ENCODE results near the gene PBX1. TPM values are rescaled to one million over a fixed set of nuclear protein-coding genes. Genes with fewer than 3 reads are reported as not detected.
"Not testable (repeated sequence)": the region's sequence is repeated elsewhere in the genome, so short reads cannot be mapped to it uniquely, and the experiment has no call there.

The PBX1 gene
- total and polyA plus RNA-seq, 4 donors: 14.0 to 125 (median 40.0) TPM

GRCh38 chr1:164651351-164651951, 92.5 kb downstream of the PBX1 start:
- Histone ChIP-seq H3K27me3 (ENCODE audit: control insufficient read depth in 1 of 2, insufficient read depth in 2 of 2, low read length in 1 of 2) (no peaks in the 10 kb centered on the region), H3K4me3 (ENCODE audit: low read length in 2 of 2) (no peak overlapping the region), H3K27ac (ENCODE audit: low read depth in 1 of 2, low read length in 2 of 2) (no peak overlapping the region), H3K9me3 (ENCODE audit: control insufficient read depth, low read length) (no peaks in the 10 kb centered on the region), H3K36me3 (ENCODE audit: control insufficient read depth in 1 of 2, insufficient read depth in 2 of 2, low read length in 1 of 2) (no peaks in the 10 kb centered on the region), H3K4me1 (ENCODE audit: control insufficient read depth in 1 of 2, insufficient read depth in 2 of 2, low read length in 2 of 2) (peaks cover 2 to 3% of the 10 kb centered on the region in 2 donors)
- peak; percentile 28 for ATAC-seq (ENCODE audit: low FRiP score)
- intact Hi-C loops (cut with DNase I): no loop called here
- 69 to 73% methylated on average over 13 of the region's 13 CpGs for WGBS, 2 donors
- no peak for DNase-seq

GRCh38 chr1:164652969-164653368, 94.0 kb downstream of the PBX1 start:
- H3K4me1 ChIP-seq (ENCODE audit: control insufficient read depth in 1 of 2, insufficient read depth in 2 of 2, low read length in 2 of 2); H3K27ac ChIP-seq (ENCODE audit: low read depth in 1 of 2, low read length in 2 of 2); intact Hi-C loops (cut with DNase I); H3K36me3 ChIP-seq (ENCODE audit: control insufficient read depth in 1 of 2, insufficient read depth in 2 of 2, low read length in 1 of 2); H3K9me3 ChIP-seq (ENCODE audit: control insufficient read depth, low read length); H3K27me3 ChIP-seq (ENCODE audit: control insufficient read depth in 1 of 2, insufficient read depth in 2 of 2, low read length in 1 of 2); ATAC-seq (ENCODE audit: low FRiP score); DNase-seq; H3K4me3 ChIP-seq (ENCODE audit: low read length in 2 of 2): not testable (repeated sequence)
- WGBS, 2 donors: 95 to 96% methylated on average over 6 of the region's 6 CpGs

DNA sequence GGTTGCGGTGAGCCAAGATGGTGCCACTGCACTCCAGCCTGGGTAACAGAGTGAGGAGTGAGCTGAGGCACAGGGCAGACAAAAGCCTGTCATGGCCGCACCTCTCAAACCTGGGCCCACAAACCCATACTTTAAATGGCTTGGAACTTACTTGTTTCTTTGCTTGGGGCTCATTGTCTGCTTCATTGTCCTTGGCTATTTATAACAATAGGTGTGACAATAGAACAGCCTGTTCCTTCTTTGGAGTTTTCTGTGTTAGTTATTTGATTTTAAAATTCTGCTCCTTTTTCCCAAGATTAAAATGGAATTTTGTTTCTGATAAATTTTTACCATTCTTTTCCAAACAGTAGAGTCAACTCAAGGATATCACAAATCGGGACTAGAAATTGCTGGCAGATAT, 94.7 kb downstream of the PBX1 start:
- Histone ChIP-seq H3K36me3 (ENCODE audit: control insufficient read depth in 1 of 2, insufficient read depth in 2 of 2, low read length in 1 of 2) (no peaks in the 10 kb centered on the region), H3K4me3 (ENCODE audit: low read length in 2 of 2) (no peak overlapping the region), H3K27me3 (ENCODE audit: control insufficient read depth in 1 of 2, insufficient read depth in 2 of 2, low read length in 1 of 2) (no peaks in the 10 kb centered on the region), H3K9me3 (ENCODE audit: control insufficient read depth, low read length) (no peaks in the 10 kb centered on the region), H3K27ac (ENCODE audit: low read depth in 1 of 2, low read length in 2 of 2) (no peak overlapping the region), H3K4me1 (ENCODE audit: control insufficient read depth in 1 of 2, insufficient read depth in 2 of 2, low read length in 2 of 2) (peaks cover 0 to 2% of the 10 kb centered on the region in 2 donors)
- ATAC-seq (ENCODE audit: low FRiP score) (no peak), DNase-seq (no peak)
- WGBS, 2 donors: 76 to 78% methylated on average over 3 of the region's 3 CpGs
- intact Hi-C loops (cut with DNase I): no loop called here

DNA sequence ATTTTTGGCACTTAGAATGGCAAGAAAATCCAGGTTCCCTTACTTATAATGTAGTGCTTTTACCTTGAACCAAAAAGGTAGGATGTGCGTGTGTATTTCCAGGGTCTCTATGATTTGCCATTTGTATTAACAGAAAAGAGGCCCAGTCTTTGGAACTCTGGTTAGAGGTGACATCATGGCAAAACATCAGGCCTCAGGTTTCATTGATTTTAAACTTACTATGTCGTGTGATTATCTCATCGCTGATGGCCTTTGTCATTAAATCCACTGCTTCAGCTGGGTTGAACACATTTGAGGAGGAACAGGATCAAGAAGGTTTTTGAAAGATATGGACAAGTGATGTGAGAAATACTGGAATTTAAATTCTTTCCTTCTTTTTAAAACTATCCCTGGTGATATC, 95.2 kb downstream of the PBX1 start:
- Histone ChIP-seq H3K9me3 (ENCODE audit: control insufficient read depth, low read length) (no peaks in the 10 kb centered on the region), H3K36me3 (ENCODE audit: control insufficient read depth in 1 of 2, insufficient read depth in 2 of 2, low read length in 1 of 2) (no peaks in the 10 kb centered on the region), H3K27ac (ENCODE audit: low read depth in 1 of 2, low read length in 2 of 2) (no peak overlapping the region), H3K4me1 (ENCODE audit: control insufficient read depth in 1 of 2, insufficient read depth in 2 of 2, low read length in 2 of 2) (peaks cover 0 to 2% of the 10 kb centered on the region in 2 donors), H3K27me3 (ENCODE audit: control insufficient read depth in 1 of 2, insufficient read depth in 2 of 2, low read length in 1 of 2) (no peaks in the 10 kb centered on the region), H3K4me3 (ENCODE audit: low read length in 2 of 2) (no peak overlapping the region)
- 61% methylated on average over 3 of the region's 3 CpGs for WGBS, 2 donors
- intact Hi-C loops (cut with DNase I): no loop called here
- no peak for ATAC-seq (ENCODE audit: low FRiP score)
- DNase-seq: no peak

DNA sequence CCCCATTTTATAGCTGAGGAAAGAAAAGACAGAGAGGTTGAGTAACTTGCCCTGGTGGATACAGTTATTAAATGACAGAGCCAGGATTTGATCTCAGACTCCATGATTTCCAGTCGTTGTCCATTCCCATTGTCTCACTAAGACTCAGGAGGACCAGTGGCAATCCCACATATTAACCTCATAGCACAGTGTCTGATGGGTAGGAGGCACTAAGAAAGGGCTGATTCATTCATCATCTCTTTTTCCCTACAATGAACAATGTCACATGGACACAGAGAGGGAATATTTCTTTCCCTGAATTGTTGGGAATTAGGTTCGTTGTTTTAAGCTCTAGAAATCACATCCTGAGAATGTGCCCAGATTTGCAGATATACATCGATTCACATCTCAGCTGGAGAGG, 99.9 kb downstream of the PBX1 start:
- intact Hi-C loops (cut with DNase I): no loop called here
- WGBS, 2 donors: 42% methylated on average over 3 of the region's 3 CpGs
- DNase-seq (no peak), ATAC-seq (ENCODE audit: low FRiP score) (no peak)
- H3K4me1 ChIP-seq (ENCODE audit: control insufficient read depth in 1 of 2, insufficient read depth in 2 of 2, low read length in 2 of 2): peaks cover 0 to 2% of the 10 kb centered on the region in 2 donors
- H3K27me3 ChIP-seq (ENCODE audit: control insufficient read depth in 1 of 2, insufficient read depth in 2 of 2, low read length in 1 of 2): no peaks in the 10 kb centered on the region
- H3K36me3 ChIP-seq (ENCODE audit: control insufficient read depth in 1 of 2, insufficient read depth in 2 of 2, low read length in 1 of 2): no peaks in the 10 kb centered on the region
- no peak overlapping the region for H3K4me3 ChIP-seq (ENCODE audit: low read length in 2 of 2)
- no peaks in the 10 kb centered on the region for H3K9me3 ChIP-seq (ENCODE audit: control insufficient read depth, low read length)
- H3K27ac ChIP-seq (ENCODE audit: low read depth in 1 of 2, low read length in 2 of 2): no peak overlapping the region

DNA sequence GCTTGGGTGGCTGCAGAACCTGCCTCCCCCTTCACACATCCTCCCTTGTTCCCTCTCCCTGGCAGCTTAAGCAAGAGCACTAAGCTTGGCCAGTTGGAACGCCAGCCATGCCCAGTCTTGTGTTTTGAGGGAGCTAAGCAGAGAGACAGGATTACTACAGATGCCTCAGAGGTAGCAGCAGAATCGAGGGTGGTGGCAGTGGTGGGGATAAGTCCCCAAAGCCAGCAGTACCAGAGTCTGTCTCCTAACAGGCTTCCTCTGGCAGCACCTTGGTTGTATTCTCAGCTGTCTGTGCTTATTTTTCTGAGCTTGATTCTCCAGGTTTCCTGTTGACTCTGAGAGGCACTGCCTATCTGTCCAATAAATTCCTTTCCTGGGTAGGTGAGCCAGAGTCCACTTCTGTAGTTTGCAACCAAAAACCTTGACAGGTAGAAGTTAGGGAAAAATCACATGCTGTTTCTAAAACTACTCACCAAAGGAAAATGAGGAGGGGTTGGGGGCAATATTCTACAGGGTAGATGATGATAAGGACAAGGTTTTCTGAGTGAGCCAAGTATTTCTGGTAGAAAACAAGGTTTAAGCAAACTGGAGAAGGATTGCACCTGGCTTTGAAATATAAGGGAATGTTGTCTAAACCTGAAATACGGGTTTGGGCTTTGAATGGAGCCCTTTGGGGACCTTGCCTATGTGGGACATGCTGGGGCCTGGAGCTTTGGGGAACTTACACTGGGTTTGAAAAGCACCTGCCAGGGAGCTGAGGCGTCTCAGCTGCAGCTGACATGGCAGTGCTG, 100.8 kb downstream of the PBX1 start:
- Histone ChIP-seq H3K27me3 (ENCODE audit: control insufficient read depth in 1 of 2, insufficient read depth in 2 of 2, low read length in 1 of 2) (no peaks in the 10 kb centered on the region), H3K36me3 (ENCODE audit: control insufficient read depth in 1 of 2, insufficient read depth in 2 of 2, low read length in 1 of 2) (no peaks in the 10 kb centered on the region), H3K9me3 (ENCODE audit: control insufficient read depth, low read length) (no peaks in the 10 kb centered on the region), H3K27ac (ENCODE audit: low read depth in 1 of 2, low read length in 2 of 2) (no peak overlapping the region), H3K4me3 (ENCODE audit: low read length in 2 of 2) (no peak overlapping the region), H3K4me1 (ENCODE audit: control insufficient read depth in 1 of 2, insufficient read depth in 2 of 2, low read length in 2 of 2) (peaks cover 0 to 2% of the 10 kb centered on the region in 2 donors)
- intact Hi-C loops (cut with DNase I): no loop called here
- WGBS, 2 donors: 64 to 74% methylated on average over 4 of the region's 4 CpGs
- DNase-seq (no peak), ATAC-seq (ENCODE audit: low FRiP score) (peak; percentile 15)

- Histone ChIP-seq H3K4me3 (ENCODE audit: low read length in 2 of 2) (no peak overlapping the region), H3K27me3 (ENCODE audit: control insufficient read depth in 1 of 2, insufficient read depth in 2 of 2, low read length in 1 of 2) (no peaks in the 10 kb centered on the region), H3K4me1 (ENCODE audit: control insufficient read depth in 1 of 2, insufficient read depth in 2 of 2, low read length in 2 of 2) (peaks cover 0 to 2% of the 10 kb centered on the region in 2 donors), H3K9me3 (ENCODE audit: control insufficient read depth, low read length) (no peaks in the 10 kb centered on the region), H3K27ac (ENCODE audit: low read depth in 1 of 2, low read length in 2 of 2) (no peak overlapping the region), H3K36me3 (ENCODE audit: control insufficient read depth in 1 of 2, insufficient read depth in 2 of 2, low read length in 1 of 2) (no peaks in the 10 kb centered on the region)
- WGBS, 2 donors: 82 to 84% methylated on average over 2 of the region's 2 CpGs
- no peak for DNase-seq
- intact Hi-C loops (cut with DNase I): no loop called here
- no peak for ATAC-seq (ENCODE audit: low FRiP score)
These were observed 101.4 kb downstream of the PBX1 start for GRCh38 chr1:164660412-164660772.

DNA sequence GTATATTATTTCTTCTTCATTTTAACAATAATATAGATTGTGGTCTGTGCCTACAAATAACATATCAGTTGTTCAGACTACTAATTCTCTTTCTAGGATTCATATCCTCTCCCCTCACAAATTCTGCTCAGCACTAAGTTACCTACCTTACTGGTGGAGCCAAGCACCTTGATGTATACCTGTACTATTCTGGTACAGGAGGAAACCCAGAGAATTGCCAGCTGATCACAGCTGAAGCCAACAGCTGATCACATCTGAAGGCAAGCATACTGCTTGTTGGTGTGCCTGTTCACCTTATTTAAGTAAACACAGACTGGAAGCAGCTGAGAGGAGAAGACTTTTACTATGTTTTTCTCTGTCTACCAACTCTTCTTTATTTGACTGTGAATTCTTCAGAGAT, 101.8 kb downstream of the PBX1 start:
- no peaks in the 10 kb centered on the region for H3K9me3 ChIP-seq (ENCODE audit: control insufficient read depth, low read length)
- DNase-seq: no peak
- intact Hi-C loops (cut with DNase I): no loop called here
- ATAC-seq (ENCODE audit: low FRiP score): no peak
- no peaks in the 10 kb centered on the region for H3K27me3 ChIP-seq (ENCODE audit: control insufficient read depth in 1 of 2, insufficient read depth in 2 of 2, low read length in 1 of 2)
- no peak overlapping the region for H3K27ac ChIP-seq (ENCODE audit: low read depth in 1 of 2, low read length in 2 of 2)
- H3K4me3 ChIP-seq (ENCODE audit: low read length in 2 of 2): no peak overlapping the region
- no peaks in the 10 kb centered on the region for H3K4me1 ChIP-seq (ENCODE audit: control insufficient read depth in 1 of 2, insufficient read depth in 2 of 2, low read length in 2 of 2)
- H3K36me3 ChIP-seq (ENCODE audit: control insufficient read depth in 1 of 2, insufficient read depth in 2 of 2, low read length in 1 of 2): no peaks in the 10 kb centered on the region

DNA sequence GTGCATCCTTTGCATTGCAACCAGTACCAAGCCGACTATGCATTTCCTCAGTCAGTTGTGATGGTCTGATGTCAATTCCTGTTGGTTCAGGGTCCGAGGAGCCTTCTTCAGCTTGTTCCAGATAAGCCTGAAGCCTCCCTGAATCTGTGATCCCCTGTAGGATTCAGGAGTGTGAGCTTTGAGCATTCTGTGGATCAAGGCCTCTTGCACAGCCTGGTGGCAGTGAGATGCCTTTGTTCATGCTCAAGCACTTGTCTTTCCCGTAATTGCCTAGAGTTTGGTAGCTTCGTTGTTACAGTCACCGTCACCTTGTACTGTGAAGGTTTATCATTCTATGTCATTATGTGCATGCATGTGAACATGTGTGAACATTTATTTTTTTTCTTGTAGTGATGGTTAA, 103.5 kb downstream of the PBX1 start:
- DNase-seq (no peak), ATAC-seq (ENCODE audit: low FRiP score) (no peak)
- H3K27ac ChIP-seq (ENCODE audit: low read depth in 1 of 2, low read length in 2 of 2): no peak overlapping the region
- 85 to 89% methylated on average over 5 of the region's 5 CpGs for WGBS, 2 donors
- no peaks in the 10 kb centered on the region for H3K9me3 ChIP-seq (ENCODE audit: control insufficient read depth, low read length)
- H3K36me3 ChIP-seq (ENCODE audit: control insufficient read depth in 1 of 2, insufficient read depth in 2 of 2, low read length in 1 of 2): no peaks in the 10 kb centered on the region
- intact Hi-C loops (cut with DNase I): no loop called here
- H3K4me3 ChIP-seq (ENCODE audit: low read length in 2 of 2): no peak overlapping the region
- no peaks in the 10 kb centered on the region for H3K27me3 ChIP-seq (ENCODE audit: control insufficient read depth in 1 of 2, insufficient read depth in 2 of 2, low read length in 1 of 2)
- no peaks in the 10 kb centered on the region for H3K4me1 ChIP-seq (ENCODE audit: control insufficient read depth in 1 of 2, insufficient read depth in 2 of 2, low read length in 2 of 2)
